Measurements from ENCODE around the gene CYBA. TPM values are rescaled to one million over a fixed set of nuclear protein-coding genes. Genes with fewer than 3 reads are reported as not detected.

CYBA gene
- polyA plus RNA-seq, 2 of the 4 experiments (the other 2 are of a cell fraction) = 75.7 to 185 TPM

DNA sequence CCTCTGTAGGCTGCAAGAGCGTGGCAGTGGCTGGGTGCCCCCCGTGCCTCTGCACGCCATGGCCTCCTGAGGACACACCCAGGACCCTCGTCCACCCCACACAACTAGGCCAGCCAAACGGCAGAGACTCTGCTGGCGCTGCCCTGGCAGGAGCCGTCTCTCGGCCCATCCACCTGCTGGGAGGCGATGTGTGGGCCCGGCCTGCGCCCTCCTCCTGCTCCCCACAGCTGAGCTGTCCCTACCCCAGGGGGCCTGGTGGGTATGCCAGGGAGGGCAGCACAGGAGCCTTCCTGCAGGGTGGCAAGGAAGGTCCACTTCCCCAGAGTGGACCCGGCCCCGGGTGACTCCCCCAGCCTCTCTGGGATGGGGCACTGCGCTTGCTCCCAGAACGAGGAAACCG, 48.3 kb upstream of the CYBA start:
- no peak overlapping the region for H3K27ac ChIP-seq
- no peak for ATAC-seq
- ChIA-PET POLR2A (no interaction called here), CTCF (interaction anchor here (1.2 to 2.3 kb wide), 2 partner anchors 12 to 14 kb away, joined by 3 to 8 read pairs; no protein-coding TSS in a partner anchor)
- H3K9me3 ChIP-seq = no peaks in the 10 kb centered on the region
- H3K4me2 ChIP-seq = no peak overlapping the region
- no peaks in the 10 kb centered on the region for H3K4me1 ChIP-seq
- no peak for DNase-seq (ENCODE audit: low read depth in 1 of 2, low spot score in 1 of 2)
- no peak overlapping the region for H3K4me3 ChIP-seq
- TF ChIP-seq, protein P1, sequence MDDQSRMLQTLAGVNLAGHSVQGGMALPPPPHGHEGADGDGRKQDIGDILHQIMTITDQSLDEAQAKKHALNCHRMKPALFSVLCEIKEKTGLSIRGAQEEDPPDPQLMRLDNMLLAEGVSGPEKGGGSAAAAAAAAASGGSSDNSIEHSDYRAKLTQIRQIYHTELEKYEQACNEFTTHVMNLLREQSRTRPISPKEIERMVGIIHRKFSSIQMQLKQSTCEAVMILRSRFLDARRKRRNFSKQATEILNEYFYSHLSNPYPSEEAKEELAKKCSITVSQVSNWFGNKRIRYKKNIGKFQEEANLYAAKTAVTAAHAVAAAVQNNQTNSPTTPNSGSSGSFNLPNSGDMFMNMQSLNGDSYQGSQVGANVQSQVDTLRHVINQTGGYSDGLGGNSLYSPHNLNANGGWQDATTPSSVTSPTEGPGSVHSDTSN (IDR thresholded peaks at IDR 0.05) = no peak
- no peak for TF ChIP-seq HOXB13 (CRISPR knock-in tag; IDR thresholded peaks at IDR 0.05; ENCODE audit: low read depth)
- no peak for TF ChIP-seq JUNB (IDR thresholded peaks at IDR 0.05)
- no peak for TF ChIP-seq EHF (CRISPR knock-in tag; IDR thresholded peaks at IDR 0.05)
- TF ChIP-seq, protein P2, sequence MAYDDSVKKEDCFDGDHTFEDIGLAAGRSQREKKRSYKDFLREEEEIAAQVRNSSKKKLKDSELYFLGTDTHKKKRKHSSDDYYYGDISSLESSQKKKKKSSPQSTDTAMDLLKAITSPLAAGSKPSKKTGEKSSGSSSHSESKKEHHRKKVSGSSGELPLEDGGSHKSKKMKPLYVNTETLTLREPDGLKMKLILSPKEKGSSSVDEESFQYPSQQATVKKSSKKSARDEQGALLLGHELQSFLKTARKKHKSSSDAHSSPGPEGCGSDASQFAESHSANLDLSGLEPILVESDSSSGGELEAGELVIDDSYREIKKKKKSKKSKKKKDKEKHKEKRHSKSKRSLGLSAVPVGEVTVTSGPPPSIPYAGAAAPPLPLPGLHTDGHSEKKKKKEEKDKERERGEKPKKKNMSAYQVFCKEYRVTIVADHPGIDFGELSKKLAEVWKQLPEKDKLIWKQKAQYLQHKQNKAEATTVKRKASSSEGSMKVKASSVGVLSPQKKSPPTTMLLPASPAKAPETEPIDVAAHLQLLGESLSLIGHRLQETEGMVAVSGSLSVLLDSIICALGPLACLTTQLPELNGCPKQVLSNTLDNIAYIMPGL (CRISPR knock-in tag; IDR thresholded peaks at IDR 0.05; ENCODE audit: borderline replicate concordance) = no peak
- TF ChIP-seq PHF8 (IDR thresholded peaks at IDR 0.05; ENCODE audit: borderline replicate concordance, low read depth) = no peak
- TF ChIP-seq, protein P3, sequence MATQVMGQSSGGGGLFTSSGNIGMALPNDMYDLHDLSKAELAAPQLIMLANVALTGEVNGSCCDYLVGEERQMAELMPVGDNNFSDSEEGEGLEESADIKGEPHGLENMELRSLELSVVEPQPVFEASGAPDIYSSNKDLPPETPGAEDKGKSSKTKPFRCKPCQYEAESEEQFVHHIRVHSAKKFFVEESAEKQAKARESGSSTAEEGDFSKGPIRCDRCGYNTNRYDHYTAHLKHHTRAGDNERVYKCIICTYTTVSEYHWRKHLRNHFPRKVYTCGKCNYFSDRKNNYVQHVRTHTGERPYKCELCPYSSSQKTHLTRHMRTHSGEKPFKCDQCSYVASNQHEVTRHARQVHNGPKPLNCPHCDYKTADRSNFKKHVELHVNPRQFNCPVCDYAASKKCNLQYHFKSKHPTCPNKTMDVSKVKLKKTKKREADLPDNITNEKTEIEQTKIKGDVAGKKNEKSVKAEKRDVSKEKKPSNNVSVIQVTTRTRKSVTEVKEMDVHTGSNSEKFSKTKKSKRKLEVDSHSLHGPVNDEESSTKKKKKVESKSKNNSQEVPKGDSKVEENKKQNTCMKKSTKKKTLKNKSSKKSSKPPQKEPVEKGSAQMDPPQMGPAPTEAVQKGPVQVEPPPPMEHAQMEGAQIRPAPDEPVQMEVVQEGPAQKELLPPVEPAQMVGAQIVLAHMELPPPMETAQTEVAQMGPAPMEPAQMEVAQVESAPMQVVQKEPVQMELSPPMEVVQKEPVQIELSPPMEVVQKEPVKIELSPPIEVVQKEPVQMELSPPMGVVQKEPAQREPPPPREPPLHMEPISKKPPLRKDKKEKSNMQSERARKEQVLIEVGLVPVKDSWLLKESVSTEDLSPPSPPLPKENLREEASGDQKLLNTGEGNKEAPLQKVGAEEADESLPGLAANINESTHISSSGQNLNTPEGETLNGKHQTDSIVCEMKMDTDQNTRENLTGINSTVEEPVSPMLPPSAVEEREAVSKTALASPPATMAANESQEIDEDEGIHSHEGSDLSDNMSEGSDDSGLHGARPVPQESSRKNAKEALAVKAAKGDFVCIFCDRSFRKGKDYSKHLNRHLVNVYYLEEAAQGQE (IDR thresholded peaks at IDR 0.05) = no peak
- 95% methylated on average over 13 of the region's 16 CpGs for WGBS (ENCODE audit: missing lambda C conversion rate)
- no peak for FAIRE-seq

DNA sequence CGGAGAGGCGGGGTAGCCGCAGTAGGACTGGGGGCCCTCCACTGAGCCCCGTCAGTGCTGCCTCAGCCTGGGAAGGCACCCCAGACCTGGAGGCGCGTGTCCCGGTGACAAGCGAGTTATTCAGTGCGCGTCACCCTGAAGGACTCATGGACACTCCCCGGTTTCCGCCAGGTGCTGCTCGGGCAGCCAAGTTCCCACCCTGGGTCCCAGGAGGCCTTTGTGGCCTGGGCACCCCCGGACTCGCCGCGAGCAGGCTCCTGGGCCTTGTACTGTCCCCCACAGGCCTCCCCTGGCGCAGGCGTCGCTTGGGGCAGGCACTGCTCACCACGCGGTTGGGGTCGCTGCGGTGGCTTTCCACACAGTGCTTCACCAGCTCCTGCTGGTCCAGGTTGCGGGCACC, 47.8 kb upstream of the CYBA start:
- no peak overlapping the region for H3K27ac ChIP-seq
- ATAC-seq = no peak
- H3K4me2 ChIP-seq = no peak overlapping the region
- no peaks in the 10 kb centered on the region for H3K4me1 ChIP-seq
- WGBS (ENCODE audit: missing lambda C conversion rate) = 95% methylated on average over 22 of the region's 25 CpGs
- no peak for TF ChIP-seq RFX5 (IDR thresholded peaks at IDR 0.05)
- no peak for TF ChIP-seq RNF2 (IDR thresholded peaks at IDR 0.05; ENCODE audit: borderline replicate concordance, low read depth)
- TF ChIP-seq NR3C1 (IDR thresholded peaks at IDR 0.05) = no peak
- TF ChIP-seq NPAS2 (CRISPR knock-in tag; IDR thresholded peaks at IDR 0.05; ENCODE audit: borderline replicate concordance) = no peak
- no peak for TF ChIP-seq NFE2L2 (conservative IDR thresholded peaks at IDR 0.05; ENCODE audit: low read length)
- TF ChIP-seq KDM1A (IDR thresholded peaks at IDR 0.05; ENCODE audit: low read depth) = no peak
- TF ChIP-seq FOSB (CRISPR knock-in tag; IDR thresholded peaks at IDR 0.05) = no peak
- TF ChIP-seq, protein P1 (IDR thresholded peaks at IDR 0.05) = no peak
- TF ChIP-seq, protein P4, sequence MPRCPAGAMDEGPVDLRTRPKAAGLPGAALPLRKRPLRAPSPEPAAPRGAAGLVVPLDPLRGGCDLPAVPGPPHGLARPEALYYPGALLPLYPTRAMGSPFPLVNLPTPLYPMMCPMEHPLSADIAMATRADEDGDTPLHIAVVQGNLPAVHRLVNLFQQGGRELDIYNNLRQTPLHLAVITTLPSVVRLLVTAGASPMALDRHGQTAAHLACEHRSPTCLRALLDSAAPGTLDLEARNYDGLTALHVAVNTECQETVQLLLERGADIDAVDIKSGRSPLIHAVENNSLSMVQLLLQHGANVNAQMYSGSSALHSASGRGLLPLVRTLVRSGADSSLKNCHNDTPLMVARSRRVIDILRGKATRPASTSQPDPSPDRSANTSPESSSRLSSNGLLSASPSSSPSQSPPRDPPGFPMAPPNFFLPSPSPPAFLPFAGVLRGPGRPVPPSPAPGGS (IDR thresholded peaks at IDR 0.05) = no peak
- TF ChIP-seq ESRRA (IDR thresholded peaks at IDR 0.05; ENCODE audit: borderline replicate concordance, low read length) = no peak
- TF ChIP-seq, protein P5, sequence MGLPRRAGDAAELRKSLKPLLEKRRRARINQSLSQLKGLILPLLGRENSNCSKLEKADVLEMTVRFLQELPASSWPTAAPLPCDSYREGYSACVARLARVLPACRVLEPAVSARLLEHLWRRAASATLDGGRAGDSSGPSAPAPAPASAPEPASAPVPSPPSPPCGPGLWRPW (IDR thresholded peaks at IDR 0.05) = no peak
- TF ChIP-seq, protein P2 (CRISPR knock-in tag; IDR thresholded peaks at IDR 0.05; ENCODE audit: borderline replicate concordance) = no peak
- no peak for TF ChIP-seq RAD21 (conservative IDR thresholded peaks at IDR 0.05 in 1 of 2, IDR thresholded peaks at IDR 0.05 in 1 of 2)
- no peak for TF ChIP-seq PHF8 (IDR thresholded peaks at IDR 0.05; ENCODE audit: borderline replicate concordance, low read depth)
- TF ChIP-seq ZNF302 (CRISPR knock-in tag; IDR thresholded peaks at IDR 0.05) = no peak
- TF ChIP-seq MAFK (IDR thresholded peaks at IDR 0.05; ENCODE audit: partially characterized antibody) = no peak
- TF ChIP-seq HOXB5 (CRISPR knock-in tag; IDR thresholded peaks at IDR 0.05) = no peak
- TF ChIP-seq CEBPB (IDR thresholded peaks at IDR 0.05) = no peak
- TF ChIP-seq EP300 (IDR thresholded peaks at IDR 0.05) = no peak
- TF ChIP-seq FOXS1 (CRISPR knock-in tag; IDR thresholded peaks at IDR 0.05) = no peak
- CTCF ChIA-PET = interaction anchor here (0.8 to 1.7 kb wide), 3 partner anchors 11 to 79 kb away, joined by 3 to 5 read pairs (median 3); no protein-coding TSS in a partner anchor
- no peak for DNase-seq (ENCODE audit: low read depth in 1 of 2, low spot score in 1 of 2)
- POLR2A ChIA-PET = no interaction called here
- H3K9me3 ChIP-seq = no peaks in the 10 kb centered on the region
- FAIRE-seq = no peak
- no peak overlapping the region for H3K4me3 ChIP-seq
